Mucosa of stomach (tissue), 1 donor: ENCODE measurements around the gene C19orf81.

Experiments
- H3K27me3 ChIP-seq: one replicate; pipeline ENCODE4 v1.7.0; 2013; ENCODE audit warnings: mild to moderate bottlenecking, low read length; ENCODE audit not compliant: control insufficient read depth, insufficient read depth
- H3K36me3 ChIP-seq: one replicate; pipeline ENCODE4 v1.7.0; 2013; ENCODE audit warnings: low read length; ENCODE audit not compliant: control insufficient read depth, insufficient read depth
- H3K4me1 ChIP-seq: one replicate; pipeline ENCODE4 v1.7.0; 2013; ENCODE audit warnings: mild to moderate bottlenecking, low read length; ENCODE audit not compliant: control insufficient read depth, insufficient read depth
- H3K4me3 ChIP-seq: one replicate; pipeline ENCODE4 v1.7.0; 2013; ENCODE audit warnings: low read length
- H3K9ac ChIP-seq: one replicate; pipeline ENCODE4 v1.7.0; 2013; ENCODE audit warnings: mild to moderate bottlenecking, low read length, moderate library complexity
- H3K9me3 ChIP-seq: one replicate; pipeline ENCODE4 v1.7.0; 2013; ENCODE audit warnings: mild to moderate bottlenecking, low read length, moderate library complexity; ENCODE audit not compliant: control insufficient read depth
- donor health status: Pancreatic carcinoma.

The C19orf81 gene

DNA sequence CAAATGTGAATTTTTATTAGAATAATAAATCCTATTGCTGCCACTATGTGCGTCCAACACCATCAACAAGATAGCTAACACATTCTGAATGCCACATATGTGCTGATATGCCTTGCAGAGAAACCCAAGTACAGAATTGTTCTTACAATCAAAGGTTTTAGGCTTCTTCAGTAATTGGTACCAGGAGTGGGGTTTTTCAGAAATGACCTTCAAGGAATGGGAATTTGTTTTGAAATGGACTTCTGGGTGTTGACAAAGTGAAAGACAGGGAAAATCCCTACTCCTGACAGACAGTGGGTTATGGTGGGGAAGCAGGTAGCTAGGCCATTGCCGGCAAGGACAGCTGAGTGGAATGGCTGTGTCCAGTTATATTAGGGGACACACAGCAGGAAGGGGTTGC lies 15.3 kb upstream of the C19orf81 start:
- no peaks in the 10 kb centered on the region for H3K36me3 ChIP-seq
- no peaks in the 10 kb centered on the region for H3K4me1 ChIP-seq
- H3K4me3 ChIP-seq, result no peak overlapping the region
- H3K9ac ChIP-seq, result no peak overlapping the region
- H3K9me3 ChIP-seq, result peaks cover 11% of the 10 kb centered on the region
- H3K27me3 ChIP-seq, result peaks cover 23% of the 10 kb centered on the region

DNA sequence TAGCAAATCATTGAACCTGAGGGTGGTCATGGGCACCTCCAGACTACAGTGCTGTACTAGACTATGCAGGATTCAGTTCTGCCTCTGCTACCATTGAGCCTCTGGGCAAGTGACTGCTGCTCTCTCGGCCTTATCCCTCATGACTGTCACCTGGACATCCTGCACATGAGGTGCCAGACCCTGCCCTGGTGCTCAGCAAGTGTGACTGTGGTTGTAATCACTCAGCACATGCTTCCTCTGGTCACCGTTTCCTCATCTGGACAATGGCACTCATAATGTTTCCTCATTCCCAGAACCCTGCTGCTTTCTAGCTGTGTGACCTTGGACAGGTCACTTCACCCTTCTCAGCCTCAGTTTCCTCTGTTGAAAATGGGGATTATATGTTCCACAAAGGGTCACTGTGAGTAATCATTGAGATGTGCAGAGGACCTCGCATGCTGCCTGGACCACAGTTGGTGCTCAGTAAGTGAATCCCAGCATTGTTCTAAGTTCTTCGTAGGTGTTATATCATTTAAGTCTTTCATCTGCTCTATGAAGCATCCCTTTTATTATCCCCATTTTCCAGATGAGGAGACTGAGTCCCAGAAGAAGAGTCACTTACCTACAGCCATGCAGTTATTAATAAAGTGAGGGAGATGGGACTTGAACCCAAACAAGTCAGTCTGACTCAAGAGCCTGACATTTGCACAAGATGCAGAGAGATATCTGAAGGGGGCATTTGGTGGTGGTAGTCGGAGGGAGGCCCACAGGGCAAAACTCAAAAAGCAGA lies 12.7 kb upstream of the C19orf81 start:
- Histone ChIP-seq H3K4me1 (no peaks in the 10 kb centered on the region), H3K9me3 (peaks cover 11% of the 10 kb centered on the region), H3K9ac (no peak overlapping the region), H3K4me3 (no peak overlapping the region), H3K27me3 (peaks cover 36% of the 10 kb centered on the region), H3K36me3 (no peaks in the 10 kb centered on the region)

DNA sequence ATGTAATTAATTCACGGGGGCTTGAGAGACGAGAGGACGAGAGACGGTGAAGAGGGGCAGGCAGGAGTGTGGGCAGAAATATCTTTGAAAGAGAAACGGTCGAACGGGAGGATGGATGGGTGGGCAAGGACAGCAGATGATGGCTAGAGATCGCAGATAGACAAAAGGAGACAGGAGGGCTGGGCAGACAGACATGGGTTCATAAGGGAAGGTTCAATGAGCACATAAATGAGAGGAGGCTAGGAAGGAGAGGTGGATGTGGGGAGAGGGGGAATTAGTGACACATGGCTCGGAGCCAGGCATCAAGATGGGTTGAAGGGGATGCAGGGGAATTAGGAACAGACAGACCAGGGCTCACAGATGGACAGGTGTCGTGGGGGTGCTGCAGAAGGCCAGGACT lies 10.6 kb upstream of the C19orf81 start:
- no peak overlapping the region for H3K4me3 ChIP-seq
- no peak overlapping the region for H3K9ac ChIP-seq
- peaks cover 36% of the 10 kb centered on the region for H3K27me3 ChIP-seq

DNA sequence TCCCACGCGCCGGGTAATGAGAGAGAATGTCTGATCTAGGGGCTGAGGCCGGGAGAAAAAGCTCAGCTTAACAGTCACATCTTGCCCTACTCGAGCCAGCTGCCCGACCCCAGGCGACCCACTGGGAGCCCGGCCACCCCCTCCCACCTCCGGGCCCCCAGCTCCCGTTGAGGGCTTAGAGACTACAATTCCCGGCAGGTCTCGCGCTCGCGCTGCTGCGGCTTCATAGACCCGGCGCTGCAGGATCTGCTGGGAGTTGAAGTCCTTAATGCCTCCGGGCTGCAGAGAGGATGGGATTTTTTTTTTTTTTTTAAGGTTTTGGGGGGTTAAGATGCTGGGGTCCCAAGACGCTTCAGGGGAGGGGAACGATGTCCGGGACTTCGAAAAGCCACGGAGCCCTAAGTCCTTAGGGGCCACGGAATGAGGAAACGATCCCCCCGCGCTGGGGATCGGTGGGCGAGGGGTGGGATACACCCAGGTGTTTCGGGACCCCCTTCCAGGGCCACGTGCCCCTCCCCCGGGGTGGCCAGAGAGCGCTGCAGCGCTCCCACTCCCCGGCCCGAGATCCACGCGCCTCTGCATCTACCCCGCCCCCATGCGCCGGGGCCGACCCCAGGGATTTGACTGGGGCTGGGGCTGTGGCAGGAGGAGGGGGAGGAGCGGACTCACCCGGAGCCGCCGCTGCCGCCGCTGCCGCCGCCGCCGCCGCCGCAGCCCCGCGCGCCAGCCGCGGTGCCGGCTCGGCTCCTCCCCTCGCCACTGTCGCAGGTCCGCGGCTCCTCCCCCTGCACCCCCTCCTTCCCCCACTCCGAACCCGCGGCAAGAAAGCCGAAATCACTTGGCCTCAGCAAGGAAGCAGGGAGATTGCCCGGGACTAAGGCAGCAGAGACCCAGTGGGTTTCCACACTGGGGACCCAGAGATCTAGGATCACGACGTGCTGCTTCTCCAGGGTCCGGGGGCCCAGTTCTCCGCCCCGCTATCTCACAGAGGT lies 9.8 kb upstream of the C19orf81 start, which contains the start of gene SYT3:
SYT3 (minus strand) TSS at position 761 of the 992 bp plus-strand sequence. CDS start 2,470 bp downstream, outside the sequence.
- no peaks in the 10 kb centered on the region for H3K36me3 ChIP-seq
- H3K4me1 ChIP-seq, result no peaks in the 10 kb centered on the region
- H3K9ac ChIP-seq, result no peak within 1 kb of the TSS
- H3K4me3 ChIP-seq, result no peak within 1 kb of the TSS
- H3K27me3 ChIP-seq, result peaks cover 36% of the 10 kb centered on the region
- peaks cover 2% of the 10 kb centered on the region for H3K9me3 ChIP-seq

More for the DNA sequence above, 10.6 kb upstream of the C19orf81 start:
- no peaks in the 10 kb centered on the region for H3K36me3 ChIP-seq
- peaks cover 10% of the 10 kb centered on the region for H3K9me3 ChIP-seq
- H3K4me1 ChIP-seq, result no peaks in the 10 kb centered on the region

DNA sequence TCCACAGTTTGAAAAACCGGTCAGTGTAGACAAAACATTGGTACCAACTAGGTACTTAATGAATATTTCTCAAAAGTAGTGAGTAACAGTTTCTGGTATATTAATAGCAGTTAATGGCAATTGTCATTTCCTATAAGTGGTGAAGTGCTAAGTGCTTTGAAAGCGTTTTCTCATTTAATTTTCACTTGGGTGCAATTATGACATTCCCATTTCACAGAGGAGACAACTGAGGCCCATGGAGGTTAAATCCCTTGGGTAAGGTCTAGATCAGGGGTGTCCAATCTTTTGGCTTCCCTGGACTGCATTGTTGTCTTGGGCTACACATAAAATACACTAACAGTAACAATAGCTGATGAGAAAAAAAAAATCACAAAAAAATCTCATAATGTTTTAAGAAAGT lies 8.9 kb upstream of the C19orf81 start:
- Histone ChIP-seq H3K36me3 (no peaks in the 10 kb centered on the region), H3K4me3 (no peak overlapping the region), H3K4me1 (no peaks in the 10 kb centered on the region), H3K9me3 (no peaks in the 10 kb centered on the region), H3K9ac (no peak overlapping the region), H3K27me3 (peaks cover 36% of the 10 kb centered on the region)

DNA sequence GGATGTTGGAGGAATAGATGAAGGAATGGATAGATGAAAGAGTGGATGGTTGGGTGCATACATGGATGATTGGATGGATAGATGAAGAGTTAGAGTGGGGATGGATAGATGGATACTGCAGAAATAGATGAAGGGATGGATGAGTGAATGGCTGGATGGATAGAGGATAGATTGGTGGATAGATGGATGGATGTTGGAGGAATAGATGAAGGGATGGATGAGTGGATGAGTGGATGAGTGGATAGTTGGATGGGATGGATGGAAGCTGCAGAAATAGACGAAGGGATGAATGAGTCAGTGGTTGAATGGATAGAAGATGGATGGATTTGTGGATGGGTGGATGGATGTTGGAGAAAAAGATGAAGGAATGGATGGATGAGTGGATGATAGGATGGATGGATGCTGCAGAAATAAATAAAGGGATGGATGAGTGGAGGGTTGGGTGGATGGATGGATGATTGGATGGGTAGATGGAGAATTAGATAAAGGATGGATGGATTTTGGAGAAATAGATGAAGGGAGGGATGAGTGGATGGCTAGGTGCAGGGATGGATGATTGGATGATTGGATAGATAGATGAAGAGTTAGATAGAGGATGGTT lies 4.8 kb upstream of the C19orf81 start:
- Histone ChIP-seq H3K9ac (no peak overlapping the region), H3K4me3 (no peak overlapping the region), H3K27me3 (peaks cover 13% of the 10 kb centered on the region), H3K36me3 (no peaks in the 10 kb centered on the region), H3K4me1 (no peaks in the 10 kb centered on the region), H3K9me3 (no peaks in the 10 kb centered on the region)

DNA sequence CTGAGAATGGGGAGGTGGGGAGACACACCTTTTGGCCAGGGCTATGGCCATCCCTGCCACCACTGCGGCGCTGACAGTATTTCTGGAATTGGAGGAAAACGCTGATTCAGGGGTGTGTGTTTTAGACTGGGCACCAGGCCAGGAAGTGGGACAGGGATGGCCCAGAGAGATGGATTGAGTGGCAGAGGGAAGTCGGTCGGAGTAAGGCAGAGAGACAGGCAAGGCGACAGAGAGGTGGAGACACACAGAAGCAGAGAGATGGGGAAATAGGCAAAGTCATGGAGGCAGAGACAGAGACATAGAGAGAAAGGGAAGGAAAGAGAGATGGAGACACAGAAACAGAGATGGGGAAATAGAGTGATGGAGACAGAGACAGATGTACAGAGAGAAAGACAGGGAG lies 4.1 kb upstream of the C19orf81 start:
- Histone ChIP-seq H3K36me3 (no peaks in the 10 kb centered on the region), H3K9me3 (no peaks in the 10 kb centered on the region), H3K27me3 (peaks cover 7% of the 10 kb centered on the region), H3K9ac (no peak overlapping the region), H3K4me3 (no peak overlapping the region), H3K4me1 (no peaks in the 10 kb centered on the region)

DNA sequence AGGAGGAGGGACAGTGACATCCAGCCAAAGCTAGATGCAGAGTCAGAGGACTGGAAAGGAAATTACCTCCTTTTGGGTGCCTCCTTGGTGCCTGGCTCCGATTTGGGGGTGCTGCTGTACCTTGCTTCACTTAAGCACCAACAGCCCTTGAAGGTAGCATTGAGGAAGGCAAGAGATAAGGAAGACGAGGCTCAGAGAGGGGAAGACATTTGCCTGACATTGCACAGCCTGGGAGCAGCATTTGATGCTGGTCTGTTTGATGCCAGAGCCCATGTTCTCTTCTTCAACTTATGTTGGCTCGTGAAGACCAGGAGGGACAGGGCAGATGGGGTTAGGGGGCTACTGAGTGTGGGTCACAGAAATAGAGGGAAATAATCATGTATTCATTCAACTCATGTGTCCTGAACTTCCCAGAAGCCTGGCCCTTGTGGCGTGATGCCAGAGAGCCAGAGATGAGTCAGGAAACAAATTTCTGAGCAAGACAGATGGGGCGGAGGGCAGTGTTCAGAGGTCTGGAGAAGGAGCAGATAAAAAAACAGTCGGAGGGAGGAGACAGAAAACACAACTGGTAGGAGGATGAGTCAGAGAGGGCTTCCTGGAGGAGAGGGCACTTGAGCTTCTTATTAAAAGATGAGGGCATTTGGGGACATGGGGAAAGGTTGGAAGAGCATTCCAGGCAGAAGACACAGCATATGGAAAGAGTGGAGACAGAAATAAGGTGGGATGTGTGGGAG lies 3.0 kb upstream of the C19orf81 start:
- Histone ChIP-seq H3K4me3 (no peak overlapping the region), H3K36me3 (no peaks in the 10 kb centered on the region), H3K9ac (no peak overlapping the region), H3K27me3 (peaks cover 4% of the 10 kb centered on the region), H3K4me1 (no peaks in the 10 kb centered on the region), H3K9me3 (no peaks in the 10 kb centered on the region)

DNA sequence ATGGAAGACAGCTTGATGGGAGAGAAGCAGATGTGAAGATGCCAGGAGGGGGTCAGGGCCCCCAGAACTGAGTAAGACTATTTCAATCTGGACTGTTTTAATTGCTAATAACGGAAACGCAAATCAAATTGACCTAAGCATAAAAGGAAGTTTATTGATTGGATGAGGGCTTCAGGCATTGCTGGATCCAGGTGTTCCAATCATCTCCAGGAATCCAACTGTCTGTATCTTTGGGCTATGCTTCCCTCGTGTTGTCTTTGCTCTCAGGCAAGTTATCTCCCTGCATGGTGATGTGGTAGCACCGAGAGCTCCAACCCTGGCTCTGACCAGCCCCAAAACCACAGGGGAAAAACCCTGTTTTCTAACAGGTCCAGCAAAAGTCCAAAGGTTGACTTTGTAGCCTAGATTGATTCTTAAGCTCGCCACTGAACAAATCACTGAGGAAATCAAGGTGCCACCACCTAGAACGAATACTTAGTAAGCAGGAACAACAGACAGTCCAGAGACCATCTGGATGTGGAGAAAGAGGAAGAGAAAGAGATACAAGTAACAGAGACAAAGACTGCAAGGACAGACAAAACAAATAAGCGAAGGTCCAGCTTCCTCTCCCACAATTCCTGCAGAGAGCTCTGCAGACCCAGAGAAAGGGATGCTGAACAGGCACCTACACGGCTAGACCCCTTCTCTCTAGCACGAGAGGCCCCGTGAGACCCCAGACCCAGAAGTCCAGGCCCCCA lies 1.2 kb upstream of the C19orf81 start:
- Histone ChIP-seq H3K27me3 (peaks cover 4% of the 10 kb centered on the region), H3K9me3 (no peaks in the 10 kb centered on the region)

DNA sequence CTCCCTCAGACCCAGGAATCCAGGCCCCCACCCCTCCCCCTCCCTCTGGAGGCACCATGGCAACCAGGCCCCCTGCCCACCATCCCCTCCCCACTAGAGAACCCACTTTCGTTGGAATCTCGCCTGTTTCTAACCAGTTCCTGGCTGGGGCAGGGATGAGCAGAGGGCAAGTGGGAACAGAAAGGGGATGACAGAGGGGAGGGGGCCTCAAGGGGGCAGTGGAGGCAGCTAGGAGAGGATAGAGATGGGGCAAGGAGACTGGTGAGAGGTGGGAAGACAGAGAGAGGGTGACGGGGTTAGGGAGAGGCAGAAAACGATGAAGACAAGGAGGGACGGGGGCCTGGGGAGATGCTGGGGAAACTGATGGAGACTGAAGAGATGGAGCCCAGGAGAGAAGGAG lies 586 bp upstream of the C19orf81 start:
- no peak overlapping the region for H3K4me3 ChIP-seq
- H3K9me3 ChIP-seq, result no peaks in the 10 kb centered on the region
- H3K4me1 ChIP-seq, result no peaks in the 10 kb centered on the region
- no peak overlapping the region for H3K9ac ChIP-seq
- H3K27me3 ChIP-seq, result peaks cover 4% of the 10 kb centered on the region
- H3K36me3 ChIP-seq, result no peaks in the 10 kb centered on the region

More for the DNA sequence above, 1.2 kb upstream of the C19orf81 start:
- no peaks in the 10 kb centered on the region for H3K36me3 ChIP-seq
- H3K4me1 ChIP-seq, result no peaks in the 10 kb centered on the region
- no peak overlapping the region for H3K9ac ChIP-seq
- H3K4me3 ChIP-seq, result no peak overlapping the region

DNA sequence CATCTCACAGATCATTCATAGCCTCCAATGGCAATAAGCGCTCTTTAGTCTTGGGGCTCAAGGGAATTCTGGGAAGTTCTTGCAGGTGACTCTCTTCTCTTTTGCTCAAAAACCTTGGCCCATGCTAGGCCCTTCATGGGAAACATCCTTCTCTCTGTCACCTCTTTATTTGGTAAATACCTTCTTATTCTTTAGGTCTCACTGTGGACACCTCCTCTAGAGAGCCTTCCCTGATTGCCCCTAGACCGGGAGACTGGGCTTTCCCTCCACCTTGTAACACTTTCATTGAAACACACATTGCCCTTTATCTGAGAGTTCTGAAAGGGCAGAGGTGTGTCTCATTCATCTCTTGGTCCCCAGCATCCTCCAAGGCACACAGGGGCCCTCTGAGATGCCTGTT lies 1.9 kb downstream of the C19orf81 start:
- peaks cover 4% of the 10 kb centered on the region for H3K27me3 ChIP-seq

More for the DNA sequence above, 1.9 kb downstream of the C19orf81 start:
- Histone ChIP-seq H3K9me3 (no peaks in the 10 kb centered on the region), H3K4me3 (no peak overlapping the region), H3K4me1 (no peaks in the 10 kb centered on the region), H3K36me3 (no peaks in the 10 kb centered on the region), H3K9ac (no peak overlapping the region)
